Activated CD4-positive, CD25-positive, alpha-beta regulatory T cell treated with anti-CD3 and anti-CD28 coated beads, Interleukin-2, amount 50 U/mL, for 16 hours (primary cell): Measurements from ENCODE around the gene CEP78.

Experiments
- DNase-seq: peaks from one replicate; pipeline ENCODE4 v3.0.0-alpha.2; 2020; ENCODE audit warnings: low read depth, low spot score

The CEP78 gene

DNA sequence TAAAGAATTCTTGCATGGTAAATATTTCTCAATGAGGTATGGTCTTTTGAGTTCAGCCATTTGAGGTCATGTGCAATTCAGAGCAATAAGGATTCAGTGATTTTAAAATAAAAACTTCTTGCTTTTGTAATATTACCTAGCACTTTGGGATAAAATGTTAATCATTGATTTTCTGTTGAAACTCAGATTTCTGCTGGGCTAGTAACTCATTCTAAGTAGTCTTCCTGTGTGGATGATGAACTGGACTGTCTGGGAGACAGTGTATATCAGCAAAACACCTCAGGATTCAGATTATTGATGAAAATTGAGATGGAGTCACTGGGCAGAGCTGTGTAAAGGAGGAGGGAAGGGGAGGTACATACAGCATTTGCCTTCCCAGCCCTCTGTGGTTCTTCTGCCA is 50.2 kb downstream of the CEP78 start:
- no peak for DNase-seq

DNA sequence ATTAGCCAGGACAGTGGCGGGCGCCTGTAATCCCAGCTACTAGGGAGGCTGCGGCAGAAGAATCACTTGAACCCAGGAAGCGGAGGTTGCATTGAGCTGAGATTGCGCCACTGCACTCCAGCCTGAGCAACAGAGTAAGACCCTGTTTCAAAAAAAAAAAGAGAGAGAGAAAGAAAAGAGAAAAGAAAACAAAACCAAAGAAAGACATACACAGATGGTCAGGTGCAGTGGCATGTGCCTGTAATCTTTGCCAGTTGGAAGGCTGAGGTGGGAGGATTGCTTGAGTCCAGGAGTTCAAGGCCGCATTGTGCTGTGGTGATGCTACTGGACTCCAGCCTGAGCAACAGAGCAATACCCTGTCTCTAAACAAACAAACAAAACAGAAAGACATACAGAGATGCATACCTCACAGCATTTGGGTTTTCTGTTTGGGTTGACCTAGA is 51.1 kb downstream of the CEP78 start:
- DNase-seq: no peak

DNA sequence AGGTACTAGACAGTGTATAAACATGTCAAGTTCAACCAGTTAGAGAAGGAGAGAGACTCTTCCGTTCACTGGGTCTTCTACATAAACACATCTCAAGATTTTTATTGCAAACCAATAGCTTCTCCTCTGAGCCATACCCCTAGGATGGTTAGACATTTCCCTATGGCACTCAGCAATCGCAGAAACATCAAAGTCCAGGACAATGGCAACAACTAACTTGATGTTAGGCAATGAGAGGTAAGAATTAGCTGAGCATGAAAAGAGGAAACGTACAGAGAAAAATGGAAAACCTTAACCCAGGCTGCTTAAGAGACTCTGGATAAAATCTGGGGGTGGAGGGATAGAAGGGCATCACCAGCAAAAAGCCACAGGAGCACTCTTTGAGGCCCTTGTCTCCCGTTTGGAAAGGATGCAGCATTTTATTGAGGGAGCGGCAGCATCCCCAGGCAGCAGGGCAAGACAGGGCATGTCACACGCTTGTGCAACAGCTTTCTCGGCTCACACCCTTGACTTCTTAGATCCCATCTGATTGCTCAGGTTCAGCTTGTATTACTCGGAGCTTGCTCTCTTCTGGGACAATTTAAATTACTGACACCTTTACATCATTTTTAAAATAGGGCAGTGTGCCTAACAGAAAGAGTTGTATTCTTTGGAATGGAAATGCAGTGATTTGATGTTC is 52.5 kb downstream of the CEP78 start:
- no peak for DNase-seq

DNA sequence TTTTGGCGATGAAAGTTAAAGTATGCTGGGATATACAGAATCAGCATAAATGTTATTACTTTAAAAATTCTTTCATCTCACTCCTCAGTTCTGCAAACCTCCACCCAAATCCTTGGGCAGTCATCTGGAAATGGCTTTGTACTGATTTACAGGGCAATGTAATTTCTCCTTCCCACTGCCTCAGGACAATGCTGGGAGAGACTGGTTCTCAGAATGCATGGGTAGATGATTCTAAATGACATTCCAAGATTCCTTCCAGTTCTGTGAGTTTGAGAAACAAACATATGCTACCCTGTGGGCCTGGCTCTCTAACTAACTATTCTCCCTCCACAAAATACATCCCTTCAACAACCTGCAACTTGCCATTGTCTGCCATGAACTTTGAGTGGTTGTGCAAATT is 53.6 kb downstream of the CEP78 start:
- no peak for DNase-seq

DNA sequence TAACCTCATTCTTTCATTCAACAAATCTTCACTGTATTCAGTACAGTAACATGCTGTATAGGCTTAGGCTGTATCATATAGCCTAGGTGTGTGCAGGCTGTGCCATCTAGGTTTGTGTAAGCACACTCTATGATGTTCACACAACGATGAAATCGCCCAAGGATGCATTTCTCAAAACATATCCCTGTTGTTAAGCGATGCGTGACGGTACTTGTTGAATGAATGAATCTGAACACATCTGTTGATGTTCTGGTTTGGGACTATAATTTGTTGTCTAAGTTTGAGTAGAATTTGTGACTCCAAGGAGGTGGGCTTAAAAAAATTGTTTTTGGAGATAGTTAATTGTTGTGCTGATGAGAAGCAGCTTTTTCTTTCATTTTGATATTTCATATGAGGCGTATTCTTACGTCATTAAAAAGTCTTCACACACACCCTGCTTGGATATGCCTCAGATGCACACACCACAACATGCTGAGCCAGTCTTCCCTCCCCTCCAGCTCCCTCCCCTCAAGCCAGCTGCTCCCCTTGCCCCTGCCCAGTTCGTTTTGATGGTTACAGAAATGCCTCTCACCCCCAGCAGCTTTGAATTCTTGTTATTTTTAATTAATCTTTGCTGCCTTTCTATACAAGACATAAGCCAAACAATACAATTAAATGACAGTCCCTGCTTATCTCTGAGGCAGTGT is 55.5 kb downstream of the CEP78 start:
- DNase-seq: no peak

GRCh38 chr9:78292026-78292425 is 56.2 kb downstream of the CEP78 start:
- no peak for DNase-seq

- no peak for DNase-seq
These were observed 57.0 kb downstream of the CEP78 start for GRCh38 chr9:78292716-78293497.

DNA sequence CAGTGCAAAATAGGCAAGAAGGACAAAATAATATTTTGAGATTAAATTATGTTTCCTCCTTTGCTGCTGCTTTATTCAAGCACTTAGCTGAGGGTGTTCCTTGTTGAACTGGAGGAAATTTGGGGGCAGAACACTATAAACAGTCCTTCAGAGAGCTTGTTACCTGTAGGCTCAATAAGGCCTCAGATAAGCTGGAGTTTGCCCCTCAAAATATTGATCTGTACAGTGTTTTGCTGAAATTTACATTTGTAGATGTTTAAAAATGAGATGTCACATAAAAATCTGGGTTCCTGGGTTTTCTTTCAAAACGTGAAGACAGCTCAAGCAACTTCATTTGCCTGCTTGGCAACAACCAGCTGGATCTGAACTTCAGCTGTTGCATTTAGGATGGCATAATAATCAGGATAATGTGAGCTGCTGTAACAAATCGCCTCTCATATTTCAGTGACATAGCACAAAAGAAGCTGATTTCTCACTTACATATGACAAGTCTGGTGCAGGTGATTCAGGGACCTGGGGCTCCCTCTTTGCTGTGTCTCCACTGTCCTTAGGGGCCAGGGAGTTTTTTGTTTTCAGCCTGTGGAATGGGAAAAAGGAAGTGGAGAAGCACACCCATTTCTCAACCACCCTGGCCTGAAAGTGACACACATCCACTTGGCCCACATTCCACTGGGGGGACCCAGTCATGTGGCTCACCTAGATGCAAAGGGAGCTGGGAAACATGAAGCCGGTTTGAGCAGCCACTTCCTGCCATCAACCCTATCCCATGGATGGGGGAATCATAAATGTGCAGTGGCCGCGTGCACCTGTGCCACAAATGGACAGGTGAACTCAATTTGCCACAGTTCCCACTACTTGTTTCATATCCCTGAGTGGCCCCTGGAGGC is 58.7 kb downstream of the CEP78 start:
- no peak for DNase-seq

- no peak for DNase-seq
These were observed 59.3 kb downstream of the CEP78 start for GRCh38 chr9:78295177-78295575.

- no peak for DNase-seq
These were observed 59.9 kb downstream of the CEP78 start for GRCh38 chr9:78295731-78296130.

DNA sequence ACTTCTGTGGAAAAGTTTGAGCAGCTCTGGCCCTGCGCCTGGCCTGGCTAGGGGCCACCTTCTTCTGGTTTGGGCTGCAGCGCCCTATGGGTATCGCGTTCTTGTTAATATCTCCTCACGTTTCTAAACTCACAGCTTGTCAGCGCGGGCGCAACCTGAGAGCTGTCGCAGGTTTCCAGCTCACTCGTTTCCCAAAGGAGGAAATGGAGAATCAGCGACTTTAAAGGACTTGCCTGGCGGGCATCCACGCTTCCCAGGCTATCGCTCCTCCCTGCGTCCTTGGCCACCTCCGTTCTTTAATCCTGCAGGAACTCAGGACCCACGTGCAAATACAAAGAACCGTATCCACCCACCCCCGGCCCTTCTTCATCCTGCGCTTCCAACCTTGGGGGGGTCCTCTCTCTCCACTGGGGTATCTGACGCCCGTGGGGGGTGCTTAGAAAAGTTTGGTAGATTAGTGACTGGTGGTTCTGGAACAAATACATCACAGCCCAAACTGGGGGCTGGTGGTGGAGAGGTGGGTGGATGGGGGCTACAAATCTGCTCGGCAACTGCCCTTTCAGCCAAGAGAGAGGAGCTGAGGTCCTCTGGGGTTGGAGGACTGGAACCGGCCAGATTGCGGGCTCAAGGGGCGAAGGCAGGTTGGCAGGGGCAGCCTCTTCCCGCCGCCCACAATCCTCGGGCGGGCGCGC is 60.5 kb downstream of the CEP78 start:
- DNase-seq: no peak

DNA sequence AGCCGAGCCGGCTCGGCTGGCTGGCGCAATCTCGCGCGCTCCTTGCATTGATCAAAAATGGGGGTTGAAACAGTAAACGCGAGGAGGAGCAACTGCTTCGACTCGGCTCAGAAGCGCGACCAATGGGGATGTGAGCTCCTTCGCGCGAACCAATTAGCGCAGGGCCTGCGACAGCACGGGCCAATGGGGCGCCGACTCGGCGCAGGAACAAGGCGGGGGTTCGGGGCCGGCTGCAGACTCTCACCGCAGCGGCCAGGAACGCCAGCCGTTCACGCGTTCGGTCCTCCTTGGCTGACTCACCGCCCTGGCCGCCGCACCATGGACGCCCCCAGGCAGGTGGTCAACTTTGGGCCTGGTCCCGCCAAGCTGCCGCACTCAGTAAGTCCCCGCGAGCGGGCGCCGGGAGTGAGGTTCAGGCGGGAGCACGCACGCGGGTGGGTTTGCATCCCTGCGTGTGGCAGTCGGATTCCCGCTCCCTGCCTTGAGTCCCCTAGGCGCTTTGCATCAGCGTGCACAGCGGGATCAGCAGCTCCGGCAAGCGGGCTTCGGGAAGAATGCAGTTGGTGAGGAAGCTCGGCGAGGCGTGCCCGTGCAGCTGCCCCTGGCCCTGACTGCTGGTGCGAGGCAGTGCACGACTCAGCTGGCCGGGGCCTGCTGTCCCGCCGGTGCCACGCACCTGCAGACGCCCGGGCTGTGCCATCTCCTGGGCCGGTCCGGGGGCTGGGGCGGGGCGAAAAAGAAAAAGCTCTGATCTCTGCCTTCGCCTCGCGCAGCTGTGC is 61.2 kb downstream of the CEP78 start, which contains the start of gene PSAT1:
TSS of gene PSAT1 (plus strand) at position 233 of the 779 bp plus-strand sequence. CDS start at position 319, 86 bp downstream.
- DNase-seq: peak; percentile 82

- no peak for DNase-seq
These were observed 61.7 kb downstream of the CEP78 start for GRCh38 chr9:78297672-78297961.

- DNase-seq: no peak
These were observed 62.3 kb downstream of the CEP78 start for GRCh38 chr9:78298046-78298765.

DNA sequence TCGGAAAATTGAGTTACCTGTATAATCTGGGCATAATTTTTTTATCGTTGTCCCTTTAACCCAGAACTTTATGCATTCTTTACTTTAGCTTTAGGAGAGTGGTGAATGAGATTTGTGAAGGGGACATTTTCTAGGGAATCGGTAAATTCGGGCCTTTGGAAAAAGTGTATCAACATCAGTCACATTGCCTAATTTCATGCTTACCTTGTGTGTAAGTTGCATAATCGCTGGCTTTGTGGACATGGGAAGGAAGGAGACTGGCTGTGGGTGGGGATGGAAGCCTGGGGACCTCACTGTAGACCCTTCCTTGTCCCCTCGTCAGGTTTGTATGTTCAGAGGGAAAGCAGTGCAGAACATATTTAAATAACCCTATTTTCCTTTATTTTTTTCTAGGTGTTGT is 64.3 kb downstream of the CEP78 start:
- no peak for DNase-seq

- DNase-seq: no peak
These were observed 65.6 kb downstream of the CEP78 start for GRCh38 chr9:78301466-78301865.

GRCh38 chr9:78303377-78304062 is 67.6 kb downstream of the CEP78 start:
- no peak for DNase-seq

GRCh38 chr9:78304357-78304756 is 68.5 kb downstream of the CEP78 start:
- DNase-seq: no peak
